Mucosa of descending colon (tissue), 3 donors: ENCODE measurements around the gene HBZ. TPM values are rescaled to one million over a fixed set of nuclear protein-coding genes. Genes with fewer than 3 reads are reported as not detected.

Source experiments
- ATAC-seq: fragments of 200-7000 bp; cut with Tn5 transposase; one replicate; pipeline ENCODE4 v1.9.1; 2020; ENCODE audit warnings: mild to moderate bottlenecking, moderate library complexity
- DNase-seq, 3 donors: peaks; one replicate each; pipeline ENCODE4 v3.0.0-alpha.2; 2020
- H3K36me3 ChIP-seq: fragments of 200-600 bp; one replicate; pipeline ENCODE4 v1.8.0; 2021; ENCODE audit warnings: low read depth, mild to moderate bottlenecking
- H3K4me1 ChIP-seq: fragments of 200-600 bp; one replicate; pipeline ENCODE4 v1.8.0; 2021; ENCODE audit warnings: low read depth, mild to moderate bottlenecking
- H3K4me3 ChIP-seq: fragments of 200-600 bp; one replicate; pipeline ENCODE4 v1.8.0; 2021; ENCODE audit warnings: mild to moderate bottlenecking
- H3K9me3 ChIP-seq: fragments of 200-600 bp; one replicate; pipeline ENCODE4 v1.8.0; 2021; ENCODE audit warnings: mild to moderate bottlenecking
- intact Hi-C, 2 donors: fragments of 100-400 bp; cut with DNase I in 1 of 2; cut with micrococcal nuclease in 1 of 2; formaldehyde crosslinking; loops; one replicate each; pipeline versions ENCODE4 v1.11.0 to v1.11.1; 2022; cut with DNase I, micrococcal nuclease
- total RNA-seq, 3 donors: library from RNA; stranded (reverse); fragmentation: NEBNext Ultra II Directional in 2 of 3; extraction: Animal tissue kit (Norgen Biotek cat#: 25700) in 2 of 3; gene quantifications; one replicate each; pipeline versions ENCODE4 v1.2.1 to v1.2.4, GENCODE V29; 2021 to 2023
- TF ChIP-seq, protein P1 (sequence below): fragments of 200-600 bp; IDR thresholded peaks from one replicate; pipeline ENCODE4 v1.8.0; 2022; ENCODE audit warnings: antibody characterized with exemption, mild to moderate bottlenecking
- donor health status: DM: no; HTN: no; CAD: no; lungs with moderate emphysema.
- donor health status: DM: no; HTN: no; CAD: no.
- donor health status: DM: no; HTN: yes; CAD: no.

HBZ gene
- total RNA-seq, 3 donors from 2014 or later, result 0.41 TPM; not detected in 2

DNA sequence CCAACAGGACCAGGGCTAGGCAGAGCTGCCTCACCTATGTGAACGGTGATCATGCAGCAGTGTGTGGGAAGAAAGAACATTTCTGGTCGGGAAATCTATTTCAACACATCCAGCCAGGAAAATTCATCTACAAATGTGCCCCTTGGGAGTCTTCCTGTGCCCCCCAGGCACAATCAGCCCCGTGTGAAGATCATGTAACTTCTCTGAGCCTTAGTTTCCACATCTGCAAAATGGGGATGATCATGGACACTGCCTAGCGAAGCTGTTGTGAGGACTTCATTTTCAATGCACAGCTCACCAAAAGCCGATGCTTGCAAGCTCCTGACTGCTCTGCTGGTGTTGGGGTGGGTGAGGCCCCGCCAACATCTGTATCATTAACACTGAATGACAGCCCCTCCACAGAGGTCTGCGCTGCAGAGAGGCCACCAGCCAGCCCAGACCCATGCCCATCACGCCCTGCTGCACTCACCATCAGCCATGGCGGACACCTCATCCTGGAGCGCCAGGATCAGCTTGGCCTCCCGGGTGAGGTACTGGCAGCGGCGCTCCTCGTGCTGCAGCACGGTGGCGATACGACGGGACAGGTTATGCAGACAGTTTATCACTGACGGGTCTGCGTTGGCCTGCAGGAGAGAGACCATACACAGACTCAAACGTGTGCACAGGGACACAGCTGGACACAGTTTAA, 40.1 kb upstream of the HBZ start:
- Histone ChIP-seq H3K4me1 (no peaks in the 10 kb centered on the region), H3K4me3 (no peak overlapping the region), H3K9me3 (no peaks in the 10 kb centered on the region), H3K36me3 (no peaks in the 10 kb centered on the region)
- TF ChIP-seq, protein P1, sequence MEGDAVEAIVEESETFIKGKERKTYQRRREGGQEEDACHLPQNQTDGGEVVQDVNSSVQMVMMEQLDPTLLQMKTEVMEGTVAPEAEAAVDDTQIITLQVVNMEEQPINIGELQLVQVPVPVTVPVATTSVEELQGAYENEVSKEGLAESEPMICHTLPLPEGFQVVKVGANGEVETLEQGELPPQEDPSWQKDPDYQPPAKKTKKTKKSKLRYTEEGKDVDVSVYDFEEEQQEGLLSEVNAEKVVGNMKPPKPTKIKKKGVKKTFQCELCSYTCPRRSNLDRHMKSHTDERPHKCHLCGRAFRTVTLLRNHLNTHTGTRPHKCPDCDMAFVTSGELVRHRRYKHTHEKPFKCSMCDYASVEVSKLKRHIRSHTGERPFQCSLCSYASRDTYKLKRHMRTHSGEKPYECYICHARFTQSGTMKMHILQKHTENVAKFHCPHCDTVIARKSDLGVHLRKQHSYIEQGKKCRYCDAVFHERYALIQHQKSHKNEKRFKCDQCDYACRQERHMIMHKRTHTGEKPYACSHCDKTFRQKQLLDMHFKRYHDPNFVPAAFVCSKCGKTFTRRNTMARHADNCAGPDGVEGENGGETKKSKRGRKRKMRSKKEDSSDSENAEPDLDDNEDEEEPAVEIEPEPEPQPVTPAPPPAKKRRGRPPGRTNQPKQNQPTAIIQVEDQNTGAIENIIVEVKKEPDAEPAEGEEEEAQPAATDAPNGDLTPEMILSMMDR, result no peak
- DNase-seq, result no peak
- ATAC-seq, result no peak
- intact Hi-C loops, result no loop called here

DNA sequence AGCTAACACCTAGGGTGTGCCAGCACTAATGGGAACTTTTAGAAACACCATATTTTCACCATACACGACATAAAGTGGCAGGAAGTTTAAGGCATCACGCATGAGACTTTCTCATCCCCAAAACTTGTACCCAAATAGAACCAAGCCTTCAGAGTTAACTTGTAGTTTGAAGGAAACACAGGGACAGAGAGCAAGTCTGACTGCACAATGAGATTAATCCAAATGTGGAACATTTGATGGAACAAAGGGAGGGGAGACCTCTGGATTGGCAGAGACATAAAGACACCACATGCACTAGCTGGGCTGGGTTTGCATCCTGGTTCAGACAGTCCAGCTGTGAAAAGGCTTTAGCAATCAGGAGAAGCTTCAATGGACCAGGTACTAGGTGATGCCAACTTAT, 38.1 kb upstream of the HBZ start:
- ATAC-seq (no peak), DNase-seq (no peak)
- no peaks in the 10 kb centered on the region for H3K9me3 ChIP-seq
- TF ChIP-seq, protein P1, result no peak
- intact Hi-C loops, result no loop called here
- H3K4me3 ChIP-seq, result no peak overlapping the region
- H3K4me1 ChIP-seq, result no peaks in the 10 kb centered on the region
- H3K36me3 ChIP-seq, result no peaks in the 10 kb centered on the region

DNA sequence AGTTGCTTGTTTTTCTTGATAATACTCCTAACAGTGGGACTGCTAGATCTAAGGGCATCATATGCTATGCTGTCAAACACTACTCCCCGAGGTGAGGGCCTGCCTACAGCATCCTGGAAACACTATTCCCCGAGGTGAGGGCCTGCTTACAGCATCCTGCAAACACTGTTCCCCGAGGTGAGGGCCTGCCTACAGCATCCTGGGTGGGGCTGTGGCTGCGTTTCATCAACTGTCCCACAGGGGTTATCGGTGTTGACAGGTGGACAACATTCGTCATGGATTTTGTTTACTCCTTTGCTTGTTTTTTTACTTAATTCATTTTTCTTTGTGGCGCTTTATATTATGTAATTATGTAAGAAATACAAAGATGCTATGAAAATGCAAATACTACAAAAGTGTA, 36.4 kb upstream of the HBZ start:
- intact Hi-C loops, result no loop called here
- Histone ChIP-seq H3K4me3 (no peak overlapping the region), H3K4me1 (no peaks in the 10 kb centered on the region), H3K9me3 (no peaks in the 10 kb centered on the region), H3K36me3 (no peaks in the 10 kb centered on the region)
- DNase-seq (no peak), ATAC-seq (no peak)
- TF ChIP-seq, protein P1, result no peak

DNA sequence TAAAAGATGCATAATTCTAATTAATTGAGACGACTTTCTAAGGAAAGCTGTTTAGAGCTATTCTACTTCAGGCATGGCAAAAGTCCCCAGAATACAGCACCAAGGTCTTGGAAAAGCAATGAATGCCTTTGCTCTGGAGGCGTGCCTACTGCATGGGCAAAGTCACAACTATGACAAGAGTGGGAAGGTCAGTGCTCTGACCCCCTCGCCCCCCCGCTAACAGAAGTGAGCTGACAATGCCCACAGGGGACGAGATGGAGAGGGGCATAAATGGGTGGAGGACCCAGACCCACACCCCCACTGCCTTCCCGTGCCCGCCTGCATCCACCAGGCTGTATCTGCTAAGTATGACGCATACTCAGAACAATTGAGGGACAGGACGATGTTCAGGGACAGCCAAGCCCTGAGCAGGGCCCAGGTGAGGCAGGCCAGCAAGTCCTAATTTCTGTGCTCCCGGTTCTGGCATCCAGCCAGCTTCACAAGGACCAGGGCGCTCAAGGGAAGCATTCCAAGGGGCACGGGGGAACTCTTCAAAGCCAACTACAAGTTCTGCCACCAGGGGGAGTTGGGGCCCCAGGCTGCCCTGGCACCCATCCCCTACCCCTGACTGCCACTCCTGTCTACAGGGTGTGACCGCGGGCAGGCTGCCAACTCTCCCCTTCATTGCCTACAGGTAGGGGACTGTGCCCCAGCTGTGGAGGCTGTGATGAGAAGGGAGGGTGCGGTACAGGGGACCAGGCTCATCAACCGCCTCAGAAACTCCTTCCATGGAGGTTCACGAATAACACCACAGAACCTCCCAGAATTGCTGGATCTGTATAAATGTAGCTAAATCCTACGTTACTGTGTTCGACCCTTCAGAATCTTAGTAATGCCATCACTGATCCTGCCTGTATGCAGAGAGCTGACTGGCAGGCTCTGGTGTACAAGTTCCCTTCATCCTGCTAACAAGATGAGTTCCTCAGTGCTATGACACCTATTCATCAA, 34.8 kb upstream of the HBZ start:
- peak; percentile 93 for ATAC-seq
- TF ChIP-seq, protein P1, result peak; percentile 54

DNA sequence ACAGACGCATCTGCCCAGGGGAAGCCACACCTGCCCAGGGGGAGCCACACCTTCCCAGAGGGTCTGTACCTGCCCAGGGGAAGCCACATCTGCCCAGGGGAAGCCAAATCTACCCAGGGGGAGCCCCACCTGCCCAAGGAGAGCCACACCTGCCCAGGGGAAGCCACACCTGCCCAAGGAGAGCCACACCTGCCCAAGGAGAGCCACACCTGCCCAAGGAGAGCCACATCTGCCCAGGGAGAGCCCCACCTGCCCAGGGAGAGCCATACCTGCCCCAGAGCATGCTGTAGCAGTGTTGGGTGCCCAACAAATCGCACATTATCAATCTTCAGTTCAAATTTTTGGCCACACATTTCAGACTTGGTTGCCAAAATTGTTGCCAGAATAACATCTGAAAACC, 33.6 kb upstream of the HBZ start:
- H3K9me3 ChIP-seq, result no peaks in the 10 kb centered on the region
- DNase-seq, result peak in 1 of 3 donors; percentile 34
- TF ChIP-seq, protein P1, result no peak
- H3K4me1 ChIP-seq, result no peaks in the 10 kb centered on the region
- ATAC-seq, result peak; percentile 6
- no peak overlapping the region for H3K4me3 ChIP-seq
- no peaks in the 10 kb centered on the region for H3K36me3 ChIP-seq
- intact Hi-C loops, result no loop called here

More for the DNA sequence above, 34.8 kb upstream of the HBZ start:
- intact Hi-C loops, result no loop called here
- H3K4me1 ChIP-seq, result no peaks in the 10 kb centered on the region
- no peaks in the 10 kb centered on the region for H3K9me3 ChIP-seq
- no peak overlapping the region for H3K4me3 ChIP-seq
- H3K36me3 ChIP-seq, result no peaks in the 10 kb centered on the region
- DNase-seq, result peak; percentile 82 to 86 (median 83)
